ENCODE measurements around the gene MTOR.
"Not testable (repeated sequence)": the region's sequence is repeated elsewhere in the genome, so short reads cannot be mapped to it uniquely, and the experiment has no call there.

MTOR gene

GRCh38 chr1:11281518-11282331 is 19.4 kb upstream of the MTOR start:
- no peak overlapping the region for H3K27ac ChIP-seq
- no peak for DNase-seq (ENCODE audit: low read depth, low spot score)

GRCh38 chr1:11280719-11281376 is 18.5 kb upstream of the MTOR start:
- DNase-seq (ENCODE audit: low read depth, low spot score) = no peak
- no peak overlapping the region for H3K27ac ChIP-seq

- no peak for DNase-seq (ENCODE audit: low read depth, low spot score)
- H3K27ac ChIP-seq = no peak overlapping the region
Observed at GRCh38 chr1:11279630-11280029, 17.3 kb upstream of the MTOR start.

GRCh38 chr1:11279152-11279551 is 16.8 kb upstream of the MTOR start:
- no peak overlapping the region for H3K27ac ChIP-seq
- DNase-seq (ENCODE audit: low read depth, low spot score) = no peak

- H3K27ac ChIP-seq = peak overlapping the region; percentile 76
- DNase-seq (ENCODE audit: low read depth, low spot score) = no peak
Observed at GRCh38 chr1:11273595-11274234, 11.4 kb upstream of the MTOR start.

GRCh38 chr1:11272832-11273594 is 10.7 kb upstream of the MTOR start, which contains the start of gene UBIAD1:
Gene UBIAD1 (plus strand): TSS chr1:11273198. CDS start chr1:11273532, 334 bp downstream.
- DNase-seq (ENCODE audit: low read depth, low spot score) = no peak
- peak within 1 kb of the TSS; percentile 76 for H3K27ac ChIP-seq

GRCh38 chr1:11272544-11272831 is 10.1 kb upstream of the MTOR start:
- DNase-seq (ENCODE audit: low read depth, low spot score) = no peak
- no peak overlapping the region for H3K27ac ChIP-seq

GRCh38 chr1:11267350-11268337 is 5.3 kb upstream of the MTOR start:
- not testable (repeated sequence) for DNase-seq (ENCODE audit: low read depth, low spot score)

GRCh38 chr1:11266268-11267074 is 4.1 kb upstream of the MTOR start:
- no peak for DNase-seq (ENCODE audit: low read depth, low spot score)
- H3K27ac ChIP-seq = no peak overlapping the region

More at GRCh38 chr1:11267350-11268337, 5.3 kb upstream of the MTOR start:
- peak overlapping the region; percentile 24 for H3K27ac ChIP-seq

GRCh38 chr1:11256299-11256698 is 6.1 kb downstream of the MTOR start:
- H3K27ac ChIP-seq = no peak overlapping the region
- no peak for DNase-seq (ENCODE audit: low read depth, low spot score)

GRCh38 chr1:11253226-11253625 is 9.1 kb downstream of the MTOR start:
- DNase-seq (ENCODE audit: low read depth, low spot score) = no peak

GRCh38 chr1:11252538-11252937 is 9.8 kb downstream of the MTOR start:
- H3K27ac ChIP-seq = no peak overlapping the region
- no peak for DNase-seq (ENCODE audit: low read depth, low spot score)

More at GRCh38 chr1:11253226-11253625, 9.1 kb downstream of the MTOR start:
- H3K27ac ChIP-seq = no peak overlapping the region

- H3K27ac ChIP-seq = no peak overlapping the region
- DNase-seq (ENCODE audit: low read depth, low spot score) = no peak
Observed at GRCh38 chr1:11248169-11248568, 14.2 kb downstream of the MTOR start.

- DNase-seq (ENCODE audit: low read depth, low spot score) = no peak
- H3K27ac ChIP-seq = no peak overlapping the region
Observed at GRCh38 chr1:11245904-11246719, 16.2 kb downstream of the MTOR start.

GRCh38 chr1:11245248-11245647 is 17.1 kb downstream of the MTOR start:
- H3K27ac ChIP-seq = no peak overlapping the region
- no peak for DNase-seq (ENCODE audit: low read depth, low spot score)

GRCh38 chr1:11238311-11238710 is 24.0 kb downstream of the MTOR start:
- no peak for DNase-seq (ENCODE audit: low read depth, low spot score)
- no peak overlapping the region for H3K27ac ChIP-seq

- DNase-seq (ENCODE audit: low read depth, low spot score) = no peak
- peak overlapping the region; percentile 36 for H3K27ac ChIP-seq
Observed at GRCh38 chr1:11237356-11237755, 25.0 kb downstream of the MTOR start.

- DNase-seq (ENCODE audit: low read depth, low spot score) = no peak
Observed at GRCh38 chr1:11233208-11233607, 29.1 kb downstream of the MTOR start.

More at GRCh38 chr1:11233208-11233607, 29.1 kb downstream of the MTOR start:
- H3K27ac ChIP-seq = no peak overlapping the region
